Measurements from ENCODE around the gene TBC1D1.

DNA sequence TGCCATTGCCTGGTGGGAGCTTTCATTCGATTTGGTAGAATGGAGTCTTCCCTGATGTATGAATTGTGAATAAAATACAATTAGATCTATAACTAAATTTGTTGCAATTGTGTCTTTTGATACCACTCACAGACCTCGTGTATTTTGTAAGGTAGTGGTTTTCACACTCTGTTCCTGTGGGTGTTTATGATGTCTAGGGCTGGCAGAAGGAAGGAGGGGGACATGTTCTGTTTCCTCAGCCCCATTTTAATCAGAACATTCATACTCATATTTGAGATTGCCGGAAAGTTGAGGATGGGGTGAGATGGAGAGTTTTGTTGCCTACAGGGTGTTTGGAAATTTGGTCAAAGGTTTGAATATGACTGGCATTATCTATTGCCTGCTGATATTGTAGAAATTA lies 112.2 kb downstream of the TBC1D1 start:
- no peak for TF ChIP-seq POLR2A (IDR thresholded peaks at IDR 0.05; ENCODE audit: low read depth, low read length)
- no peak for TF ChIP-seq POLR2AphosphoS5 (IDR thresholded peaks at IDR 0.05; ENCODE audit: low read depth, low read length)
- TF ChIP-seq TAF1 (IDR thresholded peaks at IDR 0.05; ENCODE audit: borderline replicate concordance, low read depth, low read length) = no peak
